HepG2 (cell line): ENCODE results near the gene ZNF783. TPM values are rescaled to one million over a fixed set of nuclear protein-coding genes. Genes with fewer than 3 reads are reported as not detected.

Experiments used
- ATAC-seq: fragments of 200-7000 bp; cut with Tn5 transposase; 3 replicates; pipeline ENCODE4 v1.9.1; 2020; ENCODE audit warnings: mild to moderate bottlenecking, moderate library complexity
- BruUV-seq: library from RNA; stranded (reverse); fragments of 400-500 nt; replicated peaks from 2 replicates; lab custom pipeline; 2021; lab: Mats Ljungman, UMichigan
- CTCF ChIA-PET: fragments of 300-600 bp; formaldehyde crosslinking; extraction: SDS; loops from one replicate; lab custom pipeline; 2021; ENCODE audit warnings: low total read pairs, inconsistent platforms, low intra/inter-chr PET ratio; lab: Yijun Ruan, JAX
- POLR2A ChIA-PET: fragments of 350-600 bp; sonication (Branson Sonifier 250); formaldehyde crosslinking; loops from one replicate; lab custom pipeline; 2020; ENCODE audit warnings: antibody characterized with exemption, inconsistent platforms; lab: Yijun Ruan, JAX
- DNase-seq: peaks from one replicate; pipeline ENCODE4 v3.0.0-alpha.2; 2015; ENCODE audit warnings: low spot score
- FAIRE-seq: peaks from 3 replicates; lab custom pipeline; 2011; peaks lifted over from hg19 to GRCh38; lab: Jason Lieb, UNC
- H2AFZ ChIP-seq: one replicate; pipeline ENCODE4 v1.6.1; 2011; ENCODE audit warnings: low read length, inconsistent platforms
- H3K27ac ChIP-seq: fragments of 300-600 bp; 3 replicates; pipeline ENCODE4 v1.8.0; 2011; ENCODE audit warnings: mixed run types, mild to moderate bottlenecking, mixed read lengths, low read length, inconsistent platforms; ENCODE audit not compliant: insufficient read depth; ENCODE audit errors: extremely low read length
- H3K27me3 ChIP-seq, 2 experiments: fragments of 200-600 bp in 1 of 2; 2 replicates in 1 of 2; 3 replicates in 1 of 2; pipeline versions ENCODE4 v1.6.0 to v1.8.0; 2011; ENCODE audit warnings: low read length in 2 of 2, mild to moderate bottlenecking in 2 of 2, moderate library complexity in 2 of 2, inconsistent platforms in 1 of 2; ENCODE audit not compliant: insufficient read depth in 2 of 2, control insufficient read depth in 1 of 2
- H3K36me3 ChIP-seq, 2 experiments: fragments of 200-600 bp in 1 of 2; replicated peaks in 1 of 2; 2 replicates in 1 of 2; 3 replicates in 1 of 2; pipeline versions ENCODE4 v1.5.1 to v1.8.0; 2011; ENCODE audit warnings: low read length in 2 of 2, inconsistent platforms in 1 of 2; ENCODE audit not compliant: insufficient read depth in 2 of 2, control insufficient read depth in 1 of 2
- H3K4me1 ChIP-seq: 2 replicates; pipeline ENCODE4 v1.5.1; 2012; ENCODE audit warnings: low read length, inconsistent platforms; ENCODE audit not compliant: insufficient read depth
- H3K4me2 ChIP-seq: 2 replicates; pipeline ENCODE4 v1.6.0; 2011; ENCODE audit warnings: low read depth, low read length, inconsistent platforms
- H3K4me3 ChIP-seq, 3 experiments: fragments of 200-600 bp in 1 of 3; sonication (generic), shearing (Covaris generic) in 1 of 3; replicated peaks in 1 of 3; 2 replicates each; pipeline ENCODE4 v1.5.1; 2011 to 2016; ENCODE audit warnings: low read length in 3 of 3, inconsistent platforms in 2 of 3, low read depth in 2 of 3, mild to moderate bottlenecking in 2 of 3, control low read depth in 1 of 3, mixed read lengths in 1 of 3; ENCODE audit not compliant: insufficient read depth in 1 of 3
- H3K79me2 ChIP-seq: one replicate; pipeline ENCODE4 v1.6.1; 2011; ENCODE audit warnings: low read length, inconsistent platforms; ENCODE audit not compliant: insufficient read depth
- H3K9ac ChIP-seq: 2 replicates; pipeline ENCODE4 v1.6.0; 2011; ENCODE audit warnings: mild to moderate bottlenecking, low read depth, low read length, inconsistent platforms; ENCODE audit not compliant: insufficient read depth
- H3K9me3 ChIP-seq: 2 replicates; pipeline ENCODE4 v1.5.1; 2012; ENCODE audit warnings: mild to moderate bottlenecking, low read length
- H4K20me1 ChIP-seq: 2 replicates; pipeline ENCODE4 v1.6.0; 2011; ENCODE audit warnings: inconsistent platforms, mild to moderate bottlenecking, low read length, moderate library complexity; ENCODE audit not compliant: insufficient read depth
- GFI1 ChIP-seq: sonication (generic); formaldehyde crosslinking; IDR thresholded peaks from 2 replicates; pipeline ENCODE4 v1.5.0; 2020; ENCODE audit warnings: missing genetic modification reagents, mild to moderate bottlenecking, borderline replicate concordance
- PPARG ChIP-seq: conservative IDR thresholded peaks from 2 replicates; pipeline ENCODE4 v1.6.1; 2016; ENCODE audit warnings: missing biosample characterization, missing genetic modification reagents
- REXO4 ChIP-seq: sonication (generic); formaldehyde crosslinking; IDR thresholded peaks from 2 replicates; pipeline ENCODE4 v1.8.0; 2022; ENCODE audit warnings: missing genetic modification reagents, mild to moderate bottlenecking, borderline replicate concordance
- ZC3H13 ChIP-seq: sonication (generic); formaldehyde crosslinking; IDR thresholded peaks from 2 replicates; pipeline ENCODE4 v1.8.1; 2023; ENCODE audit warnings: mild to moderate bottlenecking, missing genetic modification reagents, moderate library complexity
- ZNF589 ChIP-seq: sonication (generic); formaldehyde crosslinking; conservative IDR thresholded peaks from 2 replicates; pipeline ENCODE4 v1.8.0; 2022; ENCODE audit warnings: mild to moderate bottlenecking, moderate library complexity, missing genetic modification reagents
- WGBS: methylation state at CpG from one replicate; pipeline ENCODE4 v1.1.6; 2017; ENCODE audit warnings: low lambda C conversion rate; 5-methylcytosine and 5-hydroxymethylcytosine counted together
- in situ Hi-C: cut with HindIII; loops from 2 replicates; pipeline ENCODE4 v1.10.0; 2017; ENCODE audit warnings: low pct_unique_long_range_greater_than_20kb; ENCODE audit not compliant: extremely low pct_ligation_motif_present
- intact Hi-C: fragments of 100-400 bp; cut with micrococcal nuclease; formaldehyde crosslinking; loops from one replicate; pipeline ENCODE4 v1.10.0; 2022; ENCODE audit not compliant: unreplicated experiment
- polyA plus RNA-seq, 8 experiments: library from polyadenylated mRNA; depleted of rRNA in 3 of 8; stranded (reverse) in 7 of 8; unstranded in 1 of 8; fragments of >200 nt; fragmentation: Illumina TruSeq in 4 of 8; extraction: Trizol in 4 of 8; gene quantifications; 2 replicates each; pipeline versions ENCODE4 v1.2.1 to v1.2.3, GENCODE V29; 2011 to 2016; ENCODE audit warnings: low read depth in 4 of 8, missing spikeins in 1 of 8, mixed read lengths in 1 of 8; ENCODE audit not compliant: insufficient read depth in 1 of 8
- total RNA-seq, 5 experiments: library from RNA; depleted of rRNA; stranded (reverse); fragments of >200 nt; fragmentation: Illumina TruSeq; extraction: Trizol; gene quantifications; 2 replicates each; pipeline ENCODE4 v1.2.3, GENCODE V29; 2016; ENCODE audit warnings: low read depth in 1 of 5
- TF ChIP-seq, protein P1 (sequence below): sonication (generic); formaldehyde crosslinking; IDR thresholded peaks from 2 replicates; pipeline ENCODE4 v1.4.0; 2020; ENCODE audit warnings: mild to moderate bottlenecking, missing genetic modification reagents
- TF ChIP-seq, protein P2 (sequence below): IDR thresholded peaks from 2 replicates; pipeline ENCODE4 v1.6.1; 2012; ENCODE audit warnings: low read depth, low read length, improper control_type of control experiment
- TF ChIP-seq, protein P3 (sequence below): sonication (generic); formaldehyde crosslinking; IDR thresholded peaks from 2 replicates; pipeline ENCODE4 v1.8.1; 2023; ENCODE audit warnings: missing genetic modification reagents, mild to moderate bottlenecking, borderline replicate concordance

The ZNF783 gene
- total and polyA plus RNA-seq, 2 of the 13 experiments (the other 11 are each of a cell fraction or from before 2014, with no cell fraction given), result 4.1 to 5.2 TPM

DNA sequence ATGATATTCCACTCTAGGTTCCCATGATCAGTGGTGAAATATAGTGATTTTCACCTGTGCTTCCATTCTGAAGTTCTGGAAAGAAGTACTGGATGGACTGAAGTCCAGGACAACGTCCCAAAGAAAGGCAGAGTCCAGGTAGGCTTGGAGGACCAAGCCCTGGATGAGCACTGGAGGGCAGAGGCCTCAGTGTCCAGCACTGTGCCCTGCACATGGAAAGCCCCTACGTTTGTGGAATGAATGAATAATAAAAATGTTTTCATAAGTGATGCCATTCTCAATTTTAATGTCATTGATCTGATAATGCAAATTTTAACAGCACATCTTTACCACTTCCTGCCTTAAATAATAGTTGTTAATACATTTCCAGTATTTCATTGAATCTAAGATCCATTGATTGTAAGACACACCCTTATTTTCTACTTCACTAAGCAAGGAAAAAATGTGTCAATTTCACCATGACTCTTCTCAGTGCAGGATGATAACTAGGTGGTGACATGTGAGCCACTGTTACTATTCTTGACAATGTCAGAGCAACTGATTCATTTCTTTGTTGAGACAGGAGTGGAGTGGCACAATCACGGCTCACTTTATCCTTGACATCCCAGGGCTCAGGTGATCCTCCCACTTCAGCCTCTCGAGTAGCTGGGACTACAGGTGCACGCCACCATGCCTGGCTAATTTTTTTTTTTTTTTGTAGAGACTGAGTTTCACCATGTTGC is 35.2 kb downstream of the ZNF783 start:
- no peaks in the 10 kb centered on the region for H3K79me2 ChIP-seq
- ATAC-seq, result no peak

More for the DNA sequence above, 35.2 kb downstream of the ZNF783 start:
- Histone ChIP-seq H3K4me1 (no peaks in the 10 kb centered on the region), H3K4me3 (no peak overlapping the region), H3K36me3 (peaks cover 0 to 2% of the 10 kb centered on the region in 2 experiments; a peak in 2 of 5 replicates), H3K9ac (no peak overlapping the region), H3K27ac (no peak overlapping the region), H3K4me2 (no peak overlapping the region), H2AFZ (no peak overlapping the region), H3K9me3 (no peaks in the 10 kb centered on the region), H3K27me3 (peaks cover 0 to 6% of the 10 kb centered on the region in 2 experiments; a peak in 1 of 5 replicates), H4K20me1 (no peaks in the 10 kb centered on the region)
- intact Hi-C loops (no loop called here), in situ Hi-C loops (no loop called here)
- TF ChIP-seq PPARG (no peak), GFI1 (CRISPR knock-in tag) (no peak), ZNF589 (CRISPR knock-in tag) (no peak), ZC3H13 (CRISPR knock-in tag) (no peak), REXO4 (no peak)
- TF ChIP-seq, protein P1, sequence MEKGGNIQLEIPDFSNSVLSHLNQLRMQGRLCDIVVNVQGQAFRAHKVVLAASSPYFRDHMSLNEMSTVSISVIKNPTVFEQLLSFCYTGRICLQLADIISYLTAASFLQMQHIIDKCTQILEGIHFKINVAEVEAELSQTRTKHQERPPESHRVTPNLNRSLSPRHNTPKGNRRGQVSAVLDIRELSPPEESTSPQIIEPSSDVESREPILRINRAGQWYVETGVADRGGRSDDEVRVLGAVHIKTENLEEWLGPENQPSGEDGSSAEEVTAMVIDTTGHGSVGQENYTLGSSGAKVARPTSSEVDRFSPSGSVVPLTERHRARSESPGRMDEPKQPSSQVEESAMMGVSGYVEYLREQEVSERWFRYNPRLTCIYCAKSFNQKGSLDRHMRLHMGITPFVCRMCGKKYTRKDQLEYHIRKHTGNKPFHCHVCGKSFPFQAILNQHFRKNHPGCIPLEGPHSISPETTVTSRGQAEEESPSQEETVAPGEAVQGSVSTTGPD, result no peak
- TF ChIP-seq, protein P2, sequence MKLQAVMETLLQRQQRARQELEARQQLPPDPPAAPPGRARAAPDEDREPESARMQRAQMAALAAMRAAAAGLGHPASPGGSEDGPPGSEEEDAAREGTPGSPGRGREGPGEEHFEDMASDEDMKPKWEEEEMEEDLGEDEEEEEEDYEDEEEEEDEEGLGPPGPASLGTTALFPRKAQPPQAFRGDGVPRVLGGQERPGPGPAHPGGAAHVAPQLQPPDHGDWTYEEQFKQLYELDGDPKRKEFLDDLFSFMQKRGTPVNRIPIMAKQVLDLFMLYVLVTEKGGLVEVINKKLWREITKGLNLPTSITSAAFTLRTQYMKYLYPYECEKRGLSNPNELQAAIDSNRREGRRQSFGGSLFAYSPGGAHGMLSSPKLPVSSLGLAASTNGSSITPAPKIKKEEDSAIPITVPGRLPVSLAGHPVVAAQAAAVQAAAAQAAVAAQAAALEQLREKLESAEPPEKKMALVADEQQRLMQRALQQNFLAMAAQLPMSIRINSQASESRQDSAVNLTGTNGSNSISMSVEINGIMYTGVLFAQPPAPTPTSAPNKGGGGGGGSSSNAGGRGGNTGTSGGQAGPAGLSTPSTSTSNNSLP, result no peak
- TF ChIP-seq, protein P3, sequence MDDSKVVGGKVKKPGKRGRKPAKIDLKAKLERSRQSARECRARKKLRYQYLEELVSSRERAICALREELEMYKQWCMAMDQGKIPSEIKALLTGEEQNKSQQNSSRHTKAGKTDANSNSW (CRISPR knock-in tag), result no peak
- 58% methylated on average over 5 of the region's 5 CpGs for WGBS
- DNase-seq, result no peak
- ChIA-PET POLR2A (no interaction called here), CTCF (no interaction called here)
- BruUV-seq, result no TSS peak
- FAIRE-seq, result no peak
